ENCODE results near the gene MPND. TPM values are rescaled to one million over a fixed set of nuclear protein-coding genes. Genes with fewer than 3 reads are reported as not detected.

Gene MPND
- total RNA-seq, 1 experiment from 2014 or later = 4.4 TPM

- 0 out of 2 replicates have a peak, but pooled peaks cover 2% of the 10 kb centered on the region for H3K36me3 ChIP-seq
- no peak overlapping the region for H3K4me3 ChIP-seq
- no peaks in the 10 kb centered on the region for H3K27me3 ChIP-seq
- H3K9me3 ChIP-seq = no peaks in the 10 kb centered on the region
- no peak for DNase-seq
Measured at GRCh38 chr19:4378886-4379285, 35.5 kb downstream of the MPND start.

GRCh38 chr19:4379383-4380253 is 36.3 kb downstream of the MPND start:
- Histone ChIP-seq H3K27me3 (no peaks in the 10 kb centered on the region), H3K9me3 (no peaks in the 10 kb centered on the region), H3K4me3 (no peak overlapping the region), H3K36me3 (0 out of 2 replicates have a peak, but pooled peaks cover 2% of the 10 kb centered on the region)
- no peak for DNase-seq

- H3K4me3 ChIP-seq = no peak overlapping the region
- H3K36me3 ChIP-seq = 0 out of 2 replicates have a peak, but pooled peaks cover 2% of the 10 kb centered on the region
- no peaks in the 10 kb centered on the region for H3K27me3 ChIP-seq
- no peaks in the 10 kb centered on the region for H3K9me3 ChIP-seq
- DNase-seq = no peak
Measured at GRCh38 chr19:4380254-4380727, 36.9 kb downstream of the MPND start.

- H3K4me3 ChIP-seq = no peak overlapping the region
- DNase-seq = no peak
Measured at GRCh38 chr19:4385291-4386040, 42.1 kb downstream of the MPND start.

GRCh38 chr19:4386041-4386782 is 42.9 kb downstream of the MPND start:
- DNase-seq = no peak
- Histone ChIP-seq H3K36me3 (0 out of 2 replicates have a peak, but pooled peaks cover 2% of the 10 kb centered on the region), H3K9me3 (no peaks in the 10 kb centered on the region), H3K27me3 (no peaks in the 10 kb centered on the region), H3K4me3 (no peak overlapping the region)

More at GRCh38 chr19:4385291-4386040, 42.1 kb downstream of the MPND start:
- Histone ChIP-seq H3K27me3 (no peaks in the 10 kb centered on the region), H3K9me3 (no peaks in the 10 kb centered on the region), H3K36me3 (0 out of 2 replicates have a peak, but pooled peaks cover 2% of the 10 kb centered on the region)

- Histone ChIP-seq H3K4me3 (no peak overlapping the region), H3K27me3 (no peaks in the 10 kb centered on the region), H3K9me3 (no peaks in the 10 kb centered on the region), H3K36me3 (0 out of 2 replicates have a peak, but pooled peaks cover 2% of the 10 kb centered on the region)
- no peak for DNase-seq
Measured at GRCh38 chr19:4388337-4389063, 45.1 kb downstream of the MPND start.

GRCh38 chr19:4389064-4389375 is 45.7 kb downstream of the MPND start:
- no peak overlapping the region for H3K4me3 ChIP-seq
- H3K9me3 ChIP-seq = no peaks in the 10 kb centered on the region
- DNase-seq = no peak
- H3K36me3 ChIP-seq = no peaks in the 10 kb centered on the region
- no peaks in the 10 kb centered on the region for H3K27me3 ChIP-seq

- no peak for DNase-seq
- Histone ChIP-seq H3K27me3 (no peaks in the 10 kb centered on the region), H3K4me3 (no peak overlapping the region), H3K9me3 (no peaks in the 10 kb centered on the region), H3K36me3 (no peaks in the 10 kb centered on the region)
Measured at GRCh38 chr19:4389511-4390016, 46.2 kb downstream of the MPND start.

GRCh38 chr19:4390017-4390566 is 46.7 kb downstream of the MPND start:
- DNase-seq = no peak
- no peaks in the 10 kb centered on the region for H3K36me3 ChIP-seq
- H3K27me3 ChIP-seq = no peaks in the 10 kb centered on the region
- H3K4me3 ChIP-seq = no peak overlapping the region
- H3K9me3 ChIP-seq = no peaks in the 10 kb centered on the region

- DNase-seq = no peak
- Histone ChIP-seq H3K4me3 (no peak overlapping the region), H3K27me3 (no peaks in the 10 kb centered on the region)
Measured at GRCh38 chr19:4390567-4391305, 47.4 kb downstream of the MPND start.

GRCh38 chr19:4391306-4391693 is 47.9 kb downstream of the MPND start:
- no peak overlapping the region for H3K4me3 ChIP-seq
- no peak for DNase-seq
- H3K9me3 ChIP-seq = no peaks in the 10 kb centered on the region
- H3K27me3 ChIP-seq = no peaks in the 10 kb centered on the region
- peaks cover 6% of the 10 kb centered on the region for H3K36me3 ChIP-seq

More at GRCh38 chr19:4390567-4391305, 47.4 kb downstream of the MPND start:
- Histone ChIP-seq H3K9me3 (no peaks in the 10 kb centered on the region), H3K36me3 (peaks cover 2% of the 10 kb centered on the region; the same call in 1 of the 2 replicates)

- Histone ChIP-seq H3K4me3 (no peak overlapping the region), H3K9me3 (no peaks in the 10 kb centered on the region), H3K36me3 (peaks cover 8% of the 10 kb centered on the region), H3K27me3 (no peaks in the 10 kb centered on the region)
- no peak for DNase-seq
Measured at GRCh38 chr19:4391701-4392483, 48.5 kb downstream of the MPND start.

GRCh38 chr19:4393947-4394590 is 50.7 kb downstream of the MPND start:
- no peaks in the 10 kb centered on the region for H3K27me3 ChIP-seq
- H3K9me3 ChIP-seq = no peaks in the 10 kb centered on the region
- H3K4me3 ChIP-seq = no peak overlapping the region
- peaks cover 14% of the 10 kb centered on the region for H3K36me3 ChIP-seq
- no peak for DNase-seq
